Stomach (tissue), 9 donors: Measurements from ENCODE around the gene NOMO2. TPM values are rescaled to one million over a fixed set of nuclear protein-coding genes. Genes with fewer than 3 reads are reported as not detected.
A peak's percentile ranks its signal among the peaks of the same experiment; 100 is the strongest.
"Not testable (repeated sequence)": the region's sequence is repeated elsewhere in the genome, so short reads cannot be mapped to it uniquely, and the experiment has no call there.

Experiments
- DNase-seq, 2 donors: peaks; one replicate each; pipeline versions ENCODE4 v3.0.0 to v3.0.0-alpha.2; 2013 to 2019
- H3K27ac ChIP-seq, 5 donors: fragments of 200-600 bp in 4 of 5; sonication (generic) in 4 of 5; one replicate each; pipeline ENCODE4 v1.5.1; 2013 to 2019; ENCODE audit warnings: mild to moderate bottlenecking in 1 of 5, moderate library complexity in 1 of 5
- H3K27me3 ChIP-seq, 3 donors: fragments of 200-600 bp; sonication (generic); one replicate each; pipeline ENCODE4 v1.5.1; 2017 to 2019; ENCODE audit warnings: mixed run types in 1 of 3
- H3K36me3 ChIP-seq, 4 donors: fragments of 200-600 bp; sonication (generic); 1 replicate in 3 of 4; 2 replicates in 1 of 4; pipeline ENCODE4 v1.5.1; 2016 to 2019
- H3K4me1 ChIP-seq, 4 donors: fragments of 200-600 bp; sonication (generic); one replicate each; pipeline ENCODE4 v1.5.1; 2016 to 2019
- H3K4me3 ChIP-seq, 4 donors: fragments of 200-600 bp; sonication (generic) in 3 of 4; one replicate each; pipeline ENCODE4 v1.5.1; 2016 to 2019; ENCODE audit warnings: mild to moderate bottlenecking in 1 of 4
- H3K9me3 ChIP-seq, 4 donors: fragments of 200-600 bp; sonication (generic); one replicate each; pipeline ENCODE4 v1.5.1; 2016 to 2019
- WGBS, 5 donors: extraction: QIAGEN DNeasy Blood & Tissue Kit in 3 of 5; methylation state at CpG; one replicate each; pipeline versions ENCODE4 v1.1.5 to v1.1.7; 2013 to 2018; 5-methylcytosine and 5-hydroxymethylcytosine counted together
- intact Hi-C: fragments of 100-400 bp; cut with DNase I; formaldehyde crosslinking; loops from one replicate; pipeline ENCODE4 v1.15.1; 2023; ENCODE audit warnings: low total_unique reads
- polyA plus RNA-seq, 3 donors: library from polyadenylated mRNA; stranded (reverse); fragments of 200-250 nt; gene quantifications; one replicate each; pipeline ENCODE4 v1.2.3, GENCODE V29; 2013
- small RNA-seq, 4 donors: library from RNA; depleted of rRNA; stranded (forward); fragments of <200 nt; gene quantifications; one replicate each; pipeline ENCODE3, GENCODE V24; 2016
- total RNA-seq, 5 donors: library from RNA; depleted of rRNA; stranded (reverse); fragments of >200 nt; gene quantifications; one replicate each; pipeline versions ENCODE4 v1.1.0 to v1.2.3, GENCODE V29; 2014 to 2016
- donor health status: healthy with polysubstance abuse.
- donor health status: Bipolar disorder and iron deficiency.
- donor health status: healthy.

NOMO2 gene
- total and polyA plus RNA-seq, 8 donors, result 20.3 to 59.5 (median 50.6) TPM

DNA sequence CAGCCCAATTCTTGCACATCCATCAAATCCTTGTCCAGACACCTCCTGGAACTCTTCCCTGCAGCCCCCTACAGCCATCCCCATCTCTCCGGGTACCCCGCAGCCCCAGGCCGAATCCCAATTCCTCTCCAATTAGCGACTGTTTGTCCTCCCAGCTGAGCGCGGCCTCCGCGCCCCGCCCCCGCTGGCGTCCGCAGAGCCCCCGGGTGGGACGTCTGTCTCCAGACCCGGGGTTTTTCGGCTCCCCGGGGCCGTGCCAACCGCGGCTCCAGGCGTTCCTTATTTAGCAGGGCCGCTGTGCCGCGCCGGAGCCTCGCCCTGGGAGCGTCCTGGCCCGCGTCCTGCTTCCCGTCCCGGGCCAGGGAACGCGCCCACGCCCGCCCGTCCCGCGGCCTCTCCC, 160.7 kb downstream of the NOMO2 start:
- H3K4me1 ChIP-seq, H3K9me3 ChIP-seq, H3K27me3 ChIP-seq, H3K36me3 ChIP-seq, intact Hi-C loops: not testable (repeated sequence)
- Histone ChIP-seq H3K27ac (peak overlapping the region in 3 of 5 donors; percentile 57 to 80 (median 75)), H3K4me3 (peak overlapping the region; percentile 41 to 53 (median 45))
- 0% methylated on average over 7 to 18 of the region's 38 CpGs; no CpG with 5 or more reads in 1 of the 5 donors for WGBS, 5 donors
- DNase-seq, result peak in 1 of 2 donors; percentile 27

- 68 to 83% methylated on average over 3 to 10 of the region's 31 CpGs; no CpG with 5 or more reads in 3 of the 5 donors for WGBS, 5 donors
- H3K36me3 ChIP-seq, H3K27ac ChIP-seq, H3K4me3 ChIP-seq, DNase-seq, intact Hi-C loops, H3K4me1 ChIP-seq, H3K9me3 ChIP-seq, H3K27me3 ChIP-seq: not testable (repeated sequence)
These were observed 167.5 kb downstream of the NOMO2 start for GRCh38 chr16:18394363-18394762.

DNA sequence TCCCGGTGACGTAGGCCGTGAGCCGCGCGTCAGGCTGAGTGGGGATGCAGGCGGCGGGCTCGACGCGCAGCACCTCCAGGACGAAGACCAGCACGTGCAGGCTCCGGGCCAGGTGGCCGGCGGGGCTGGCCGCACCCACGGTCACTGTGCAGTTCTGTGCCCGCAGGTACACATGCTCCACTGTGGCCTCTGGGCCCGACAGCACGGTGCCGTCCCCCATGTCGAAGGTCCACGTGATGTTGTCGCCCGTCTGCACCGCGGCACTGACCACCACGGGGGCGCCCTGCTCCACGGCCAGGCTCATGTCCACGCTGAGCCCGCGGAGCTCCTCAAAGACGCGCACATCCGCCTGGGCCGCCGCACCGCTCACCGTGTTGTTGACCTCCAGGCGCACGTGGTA, 174.1 kb downstream of the NOMO2 start:
- H3K4me3 ChIP-seq, intact Hi-C loops, H3K4me1 ChIP-seq, H3K9me3 ChIP-seq, H3K27ac ChIP-seq, DNase-seq, H3K36me3 ChIP-seq, H3K27me3 ChIP-seq: not testable (repeated sequence)
- no CpG with 5 or more reads among the region's 43 CpGs for WGBS, 5 donors

- H3K9me3 ChIP-seq, intact Hi-C loops, DNase-seq, H3K4me1 ChIP-seq, H3K27me3 ChIP-seq, H3K27ac ChIP-seq, H3K4me3 ChIP-seq: not testable (repeated sequence)
- peaks cover 0 to 11% (median 0%) of the 10 kb centered on the region in 4 donors for H3K36me3 ChIP-seq
- WGBS, 5 donors, result 94 to 100% (median 98%) methylated on average over 11 to 14 of the region's 25 CpGs; no CpG with 5 or more reads in 2 of the 5 donors
These were observed 175.4 kb downstream of the NOMO2 start for GRCh38 chr16:18386517-18386916.

- H3K4me1 ChIP-seq, H3K27me3 ChIP-seq, DNase-seq, H3K27ac ChIP-seq, H3K9me3 ChIP-seq, intact Hi-C loops, H3K4me3 ChIP-seq: not testable (repeated sequence)
- WGBS, 5 donors, result 98 to 100% methylated on average over 7 to 9 of the region's 33 CpGs; no CpG with 5 or more reads in 3 of the 5 donors
- H3K36me3 ChIP-seq, result peaks cover 0 to 11% (median 0%) of the 10 kb centered on the region in 4 donors
These were observed 176.6 kb downstream of the NOMO2 start for GRCh38 chr16:18385285-18385684.

GRCh38 chr16:18384869-18385268, 177.0 kb downstream of the NOMO2 start:
- H3K27me3 ChIP-seq, DNase-seq, H3K4me3 ChIP-seq, H3K4me1 ChIP-seq, intact Hi-C loops, H3K27ac ChIP-seq, H3K9me3 ChIP-seq: not testable (repeated sequence)
- H3K36me3 ChIP-seq, result peaks cover 0 to 11% (median 0%) of the 10 kb centered on the region in 4 donors
- WGBS, 5 donors, result 85% methylated on average over 3 of the region's 31 CpGs; no CpG with 5 or more reads in 4 of the 5 donors

DNA sequence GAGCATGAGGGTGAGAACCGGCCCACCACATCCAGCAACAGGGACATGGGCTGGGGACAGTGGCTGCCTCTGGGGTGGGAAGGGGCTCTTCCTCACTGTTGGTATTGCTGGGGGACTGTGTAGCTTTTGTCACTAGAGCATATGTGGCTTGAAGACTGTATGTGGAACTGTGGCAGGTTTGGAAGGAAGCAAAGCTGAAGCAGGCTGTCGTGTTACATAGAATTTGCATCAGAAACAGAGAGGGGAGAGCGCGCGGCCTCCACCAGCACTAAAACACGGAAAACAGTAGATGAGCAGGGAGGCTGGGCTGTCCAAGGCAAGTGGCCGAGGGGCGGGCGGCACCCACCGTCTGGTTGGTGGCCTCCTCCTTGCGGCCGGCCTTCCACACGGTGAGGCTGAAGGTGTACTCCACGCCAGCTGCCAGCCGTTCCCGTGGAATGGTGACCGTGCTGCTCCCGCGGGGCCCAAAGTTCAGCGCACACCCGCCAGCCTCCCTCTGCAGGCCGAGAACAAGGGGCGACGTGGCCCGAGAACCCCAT, 177.7 kb downstream of the NOMO2 start:
- WGBS, 5 donors, result 90 to 100% (median 93%) methylated on average over 7 to 10 of the region's 25 CpGs; no CpG with 5 or more reads in 2 of the 5 donors
- H3K4me3 ChIP-seq, intact Hi-C loops, H3K27ac ChIP-seq, DNase-seq, H3K4me1 ChIP-seq, H3K27me3 ChIP-seq, H3K9me3 ChIP-seq: not testable (repeated sequence)
- peaks cover 0 to 11% (median 0%) of the 10 kb centered on the region in 4 donors for H3K36me3 ChIP-seq

DNA sequence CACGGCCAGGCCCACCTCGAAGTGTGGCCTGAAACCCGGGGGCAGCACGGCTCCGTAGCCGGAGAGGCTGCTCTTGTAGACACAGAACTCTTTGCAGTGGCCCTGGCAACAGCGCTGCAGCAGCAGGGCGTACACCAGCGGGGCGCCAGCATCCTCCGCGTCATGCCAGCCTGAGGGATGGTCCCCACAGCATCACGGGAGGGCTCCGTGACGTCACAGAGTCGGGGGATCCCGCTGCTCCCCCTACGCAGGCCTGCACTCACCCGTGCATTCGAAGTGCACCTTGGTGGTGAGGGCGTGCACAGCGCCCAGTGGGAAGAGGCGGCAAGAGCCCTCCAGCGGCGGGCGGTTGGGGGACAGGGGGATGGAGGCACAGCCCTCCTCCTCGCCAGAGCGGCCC, 179.2 kb downstream of the NOMO2 start:
- H3K27ac ChIP-seq, H3K4me1 ChIP-seq, H3K4me3 ChIP-seq, intact Hi-C loops, DNase-seq, H3K9me3 ChIP-seq, H3K27me3 ChIP-seq: not testable (repeated sequence)
- 86 to 100% methylated on average over 2 to 17 of the region's 28 CpGs; no CpG with 5 or more reads in 3 of the 5 donors for WGBS, 5 donors
- H3K36me3 ChIP-seq, result peaks cover 0 to 11% (median 0%) of the 10 kb centered on the region in 4 donors

Small RNA genes lying within 50 kb of the gene (small RNA-seq; reads per million reads assigned to genes)
- gene MIR3179-3, result 0 reads per million in 4 donors
- gene MIR3179-4, result 0 reads per million in 4 donors
- 0 reads per million in 4 donors for gene MIR3180-3
- 0 reads per million in 4 donors for gene MIR3670-3
- 0 reads per million in 4 donors for gene MIR3670-4
- gene MIR6770-3, result 0 reads per million in 4 donors
- gene RF00019, result 0 reads per million in 4 donors

Other genes with a start within 250 kb of the NOMO2 start
- gene NPIPA8, start 225.4 kb downstream of the NOMO2 start, total RNA-seq, result 10 to 100 TPM in 1 of 5 donors, not detected in 4; 21.7 TPM
- 10 to 100 TPM in 1 of 3 donors, 1 to 10 TPM in 2; 4.9 to 13.9 (median 5.7) TPM for gene NPIPA8, start 225.4 kb downstream of the NOMO2 start, polyA plus RNA-seq
- gene RPS15A, start 228.2 kb upstream of the NOMO2 start, total RNA-seq, result 1,000 to 10,000 TPM in 3 of 5 donors, 100 to 1,000 TPM in 1, 10 to 100 TPM in 1; 72.4 to 1,820 (median 1,326) TPM
- 1,000 to 10,000 TPM; 3,436 to 5,215 (median 5,144) TPM for gene RPS15A, start 228.2 kb upstream of the NOMO2 start, polyA plus RNA-seq
- gene ARL6IP1, start 239.5 kb upstream of the NOMO2 start, total RNA-seq, result 100 to 1,000 TPM in 3 of 5 donors, 10 to 100 TPM in 2; 44.9 to 309 (median 129) TPM
- 10 to 100 TPM; 36.0 to 53.5 (median 45.0) TPM for gene ARL6IP1, start 239.5 kb upstream of the NOMO2 start, polyA plus RNA-seq